BLaER1 (cell line): ENCODE data around the gene CXCR5.
A peak's percentile ranks its signal among the peaks of the same experiment; 100 is the strongest.

Experiments used
- H3K27ac ChIP-seq: shearing (Covaris generic); formaldehyde crosslinking; 2 replicates; pipeline ENCODE4 v1.8.1; 2022
- H3K27me3 ChIP-seq: shearing (Covaris generic); formaldehyde crosslinking; 2 replicates; pipeline ENCODE4 v1.8.1; 2022
- H3K36me3 ChIP-seq: shearing (Covaris generic); formaldehyde crosslinking; 2 replicates; pipeline ENCODE4 v1.8.1; 2022
- H3K4me1 ChIP-seq: shearing (Covaris generic); formaldehyde crosslinking; 2 replicates; pipeline ENCODE4 v1.8.1; 2022
- H3K4me2 ChIP-seq: shearing (Covaris generic); formaldehyde crosslinking; 2 replicates; pipeline ENCODE4 v1.8.1; 2022
- H3K4me3 ChIP-seq: shearing (Covaris generic); formaldehyde crosslinking; 2 replicates; pipeline ENCODE4 v1.8.1; 2022
- H3K9ac ChIP-seq: shearing (Covaris generic); formaldehyde crosslinking; 2 replicates; pipeline ENCODE4 v1.8.1; 2022
- H3K9me3 ChIP-seq: shearing (Covaris generic); formaldehyde crosslinking; 2 replicates; pipeline ENCODE4 v1.8.1; 2022
- H4K20me1 ChIP-seq: shearing (Covaris generic); formaldehyde crosslinking; 2 replicates; pipeline ENCODE4 v1.8.1; 2022
- Cebpa-rat ChIP-seq: shearing (Covaris generic); IDR thresholded peaks from 2 replicates; pipeline ENCODE4 v1.8.1; 2022

CXCR5 gene

GRCh38 chr11:118896921-118897591 is 13.4 kb downstream of the CXCR5 start:
- Histone ChIP-seq H3K4me1 (peaks cover 93% of the 10 kb centered on the region), H3K9ac (peak overlapping the region; percentile 59), H3K4me3 (no peak overlapping the region), H4K20me1 (no peaks in the 10 kb centered on the region; the same call in 1 of the 2 replicates), H3K27me3 (no peaks in the 10 kb centered on the region), H3K9me3 (no peaks in the 10 kb centered on the region), H3K27ac (peak overlapping the region; percentile 77), H3K36me3 (peaks cover 36% of the 10 kb centered on the region), H3K4me2 (peak overlapping the region; percentile 81)
- TF ChIP-seq Cebpa-rat, result no peak

GRCh38 chr11:118897721-118898310 is 14.1 kb downstream of the CXCR5 start:
- Histone ChIP-seq H3K4me3 (no peak overlapping the region), H3K27ac (no peak overlapping the region), H3K27me3 (no peaks in the 10 kb centered on the region), H3K4me1 (peaks cover 89% of the 10 kb centered on the region), H3K9ac (no peak overlapping the region), H3K9me3 (no peaks in the 10 kb centered on the region), H3K36me3 (peaks cover 43% of the 10 kb centered on the region), H3K4me2 (peak overlapping the region; percentile 81), H4K20me1 (no peaks in the 10 kb centered on the region; the same call in 1 of the 2 replicates)
- TF ChIP-seq Cebpa-rat, result no peak

- no peak for TF ChIP-seq Cebpa-rat
- peaks cover 85% of the 10 kb centered on the region for H3K4me1 ChIP-seq
These were observed 15.0 kb downstream of the CXCR5 start for GRCh38 chr11:118898400-118899295.

GRCh38 chr11:118899296-118899688 is 15.6 kb downstream of the CXCR5 start:
- H3K27me3 ChIP-seq, result no peaks in the 10 kb centered on the region
- peaks cover 85% of the 10 kb centered on the region for H3K4me1 ChIP-seq
- H4K20me1 ChIP-seq, result no peaks in the 10 kb centered on the region; the same call in 1 of the 2 replicates
- H3K9me3 ChIP-seq, result no peaks in the 10 kb centered on the region
- H3K36me3 ChIP-seq, result peaks cover 57% of the 10 kb centered on the region
- H3K27ac ChIP-seq, result peak overlapping the region; percentile 79
- peak overlapping the region; percentile 31; the same call in 1 of the 2 replicates for H3K4me3 ChIP-seq
- no peak for TF ChIP-seq Cebpa-rat
- peak overlapping the region; percentile 85 for H3K4me2 ChIP-seq
- peak overlapping the region; percentile 58 for H3K9ac ChIP-seq

More at GRCh38 chr11:118898400-118899295, 15.0 kb downstream of the CXCR5 start:
- Histone ChIP-seq H3K36me3 (peaks cover 51% of the 10 kb centered on the region), H4K20me1 (no peaks in the 10 kb centered on the region; the same call in 1 of the 2 replicates), H3K9me3 (no peaks in the 10 kb centered on the region), H3K4me3 (no peak overlapping the region), H3K27me3 (no peaks in the 10 kb centered on the region), H3K27ac (peak overlapping the region; percentile 79), H3K4me2 (peak overlapping the region; percentile 85), H3K9ac (no peak overlapping the region)

- Histone ChIP-seq H3K4me2 (peak overlapping the region; percentile 85), H3K27ac (peak overlapping the region; percentile 79), H4K20me1 (no peaks in the 10 kb centered on the region; the same call in 1 of the 2 replicates), H3K9me3 (no peaks in the 10 kb centered on the region), H3K36me3 (peaks cover 62% of the 10 kb centered on the region), H3K4me3 (peak overlapping the region; percentile 31; the same call in 1 of the 2 replicates), H3K4me1 (peaks cover 83% of the 10 kb centered on the region), H3K9ac (peak overlapping the region; percentile 58), H3K27me3 (no peaks in the 10 kb centered on the region)
- TF ChIP-seq Cebpa-rat, result no peak
These were observed 16.1 kb downstream of the CXCR5 start for GRCh38 chr11:118899706-118900360.

DNA sequence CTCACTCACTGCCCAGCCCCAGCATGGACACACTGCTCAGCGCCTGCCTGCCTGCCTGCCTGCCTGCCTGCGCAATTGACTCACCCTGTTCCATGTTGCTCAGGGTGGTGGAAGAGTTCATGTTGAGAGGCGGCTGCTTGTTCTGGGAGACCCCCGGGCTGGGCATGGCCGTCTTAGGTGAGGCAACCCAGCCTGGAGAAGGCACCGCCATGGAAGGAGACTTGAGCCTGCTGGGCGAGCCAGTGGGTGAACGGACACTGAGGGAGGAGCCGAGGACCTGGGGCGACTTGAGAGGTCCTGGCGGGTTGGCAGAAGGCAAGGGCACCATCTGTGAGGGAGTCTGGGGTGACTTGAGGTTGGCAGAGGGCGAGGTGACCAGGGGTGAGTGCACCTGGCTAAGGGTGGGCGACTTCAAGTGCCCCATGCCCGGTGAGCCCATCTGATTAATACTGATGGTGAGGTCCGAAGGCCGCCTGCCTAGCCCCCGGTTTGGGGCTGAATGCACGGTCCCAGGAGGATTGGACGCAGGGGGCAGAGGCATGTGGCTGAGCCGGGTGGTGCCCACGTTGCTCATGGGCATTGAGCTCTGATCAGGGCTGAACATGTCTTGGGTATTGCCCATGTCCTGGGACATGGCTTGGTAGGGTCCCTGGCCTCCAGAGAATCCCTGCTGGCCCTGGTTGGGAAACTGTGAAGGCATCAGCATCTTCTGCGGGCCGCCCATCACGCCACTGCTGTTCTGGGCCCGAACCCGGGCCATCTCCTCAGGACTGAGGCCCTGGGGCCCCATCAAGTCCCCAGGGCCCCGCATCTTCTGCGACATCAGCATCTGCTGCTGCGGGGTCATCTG is 17.1 kb downstream of the CXCR5 start:
- Histone ChIP-seq H3K27ac (peak overlapping the region; percentile 79), H3K4me3 (no peak overlapping the region), H3K4me2 (peak overlapping the region; percentile 85), H3K9me3 (no peaks in the 10 kb centered on the region), H4K20me1 (no peaks in the 10 kb centered on the region; the same call in 1 of the 2 replicates), H3K27me3 (no peaks in the 10 kb centered on the region), H3K36me3 (peaks cover 71% of the 10 kb centered on the region), H3K9ac (peak overlapping the region; percentile 58; the same call in 1 of the 2 replicates), H3K4me1 (peaks cover 74% of the 10 kb centered on the region)
- no peak for TF ChIP-seq Cebpa-rat

GRCh38 chr11:118901494-118902335 is 18.0 kb downstream of the CXCR5 start:
- no peak for TF ChIP-seq Cebpa-rat
- H3K36me3 ChIP-seq, result peaks cover 80% of the 10 kb centered on the region
- no peak overlapping the region for H3K4me2 ChIP-seq

More at GRCh38 chr11:118901494-118902335, 18.0 kb downstream of the CXCR5 start:
- Histone ChIP-seq H4K20me1 (no peaks in the 10 kb centered on the region; the same call in 1 of the 2 replicates), H3K27ac (peak overlapping the region; percentile 79; the same call in 1 of the 2 replicates), H3K4me3 (no peak overlapping the region), H3K4me1 (peaks cover 67% of the 10 kb centered on the region), H3K9me3 (no peaks in the 10 kb centered on the region), H3K9ac (no peak overlapping the region), H3K27me3 (no peaks in the 10 kb centered on the region)
